Activated naive CD4-positive, alpha-beta T cell treated with anti-CD3 and anti-CD28 coated beads for 36 hours (primary cell): ENCODE data around the gene NUP188. TPM values are rescaled to one million over a fixed set of nuclear protein-coding genes. Genes with fewer than 3 reads are reported as not detected.

Experiments
- CTCF ChIA-PET: fragments of 350-600 bp; sonication (Branson Sonifier 250); formaldehyde crosslinking; loops from one replicate; lab custom pipeline; 2021; ENCODE audit warnings: antibody characterized with exemption; lab: Charles Lee
- DNase-seq: peaks from one replicate; pipeline ENCODE4 v3.0.0-alpha.2; 2020
- H3K27ac Mint-ChIP-seq: one replicate; pipeline ENCODE4 v1.8.0; 2021; ENCODE audit warnings: mild to moderate bottlenecking, mixed read lengths
- H3K27me3 Mint-ChIP-seq: one replicate; pipeline ENCODE4 v1.8.0; 2021; ENCODE audit warnings: low read depth, mixed read lengths
- H3K36me3 Mint-ChIP-seq: one replicate; pipeline ENCODE4 v1.8.0; 2021; ENCODE audit warnings: low read depth, mixed read lengths
- H3K4me1 Mint-ChIP-seq: one replicate; pipeline ENCODE4 v1.8.0; 2021; ENCODE audit warnings: low read depth, mixed read lengths
- H3K4me3 Mint-ChIP-seq: one replicate; pipeline ENCODE4 v1.8.0; 2021; ENCODE audit warnings: mild to moderate bottlenecking, moderate library complexity, mixed read lengths
- H3K9me3 Mint-ChIP-seq: one replicate; pipeline ENCODE4 v1.8.0; 2021; ENCODE audit warnings: mixed read lengths
- intact Hi-C: fragments of 100-400 bp; cut with micrococcal nuclease; formaldehyde crosslinking; loops from one replicate; pipeline ENCODE4 v1.15.1; 2023
- total RNA-seq, 2 experiments: library from RNA; stranded (reverse); gene quantifications; one replicate each; pipeline ENCODE4 v1.2.3, GENCODE V29; 2021

The NUP188 gene
- total RNA-seq, 2 experiments from 2014 or later = 101 to 112 TPM

- no peaks in the 10 kb centered on the region for H3K9me3 Mint-ChIP-seq
- DNase-seq = no peak
- no peak overlapping the region for H3K27ac Mint-ChIP-seq
- H3K36me3 Mint-ChIP-seq = peaks cover 6% of the 10 kb centered on the region
- H3K27me3 Mint-ChIP-seq = no peaks in the 10 kb centered on the region
- H3K4me1 Mint-ChIP-seq = no peaks in the 10 kb centered on the region
- no peak overlapping the region for H3K4me3 Mint-ChIP-seq
- CTCF ChIA-PET = no interaction called here
- intact Hi-C loops = no loop called here
These were observed 64.3 kb downstream of the NUP188 start for GRCh38 chr9:129011761-129012181.

GRCh38 chr9:129012343-129012742, 64.8 kb downstream of the NUP188 start:
- no peaks in the 10 kb centered on the region for H3K27me3 Mint-ChIP-seq
- no peak overlapping the region for H3K4me3 Mint-ChIP-seq
- DNase-seq = no peak
- intact Hi-C loops = no loop called here
- CTCF ChIA-PET = no interaction called here
- H3K9me3 Mint-ChIP-seq = no peaks in the 10 kb centered on the region
- no peaks in the 10 kb centered on the region for H3K4me1 Mint-ChIP-seq
- no peak overlapping the region for H3K27ac Mint-ChIP-seq
- peaks cover 6% of the 10 kb centered on the region for H3K36me3 Mint-ChIP-seq

GRCh38 chr9:129012893-129013448, 65.5 kb downstream of the NUP188 start:
- Mint-ChIP-seq H3K36me3 (peaks cover 3% of the 10 kb centered on the region), H3K27me3 (no peaks in the 10 kb centered on the region), H3K4me3 (no peak overlapping the region), H3K9me3 (no peaks in the 10 kb centered on the region), H3K4me1 (no peaks in the 10 kb centered on the region), H3K27ac (no peak overlapping the region)
- DNase-seq = no peak
- CTCF ChIA-PET = no interaction called here
- intact Hi-C loops = no loop called here

GRCh38 chr9:129013674-129014073, 66.2 kb downstream of the NUP188 start:
- H3K9me3 Mint-ChIP-seq = no peaks in the 10 kb centered on the region
- peaks cover 3% of the 10 kb centered on the region for H3K36me3 Mint-ChIP-seq
- CTCF ChIA-PET = no interaction called here
- intact Hi-C loops = no loop called here
- DNase-seq = no peak
- H3K4me3 Mint-ChIP-seq = no peak overlapping the region
- no peaks in the 10 kb centered on the region for H3K27me3 Mint-ChIP-seq
- H3K4me1 Mint-ChIP-seq = no peaks in the 10 kb centered on the region
- H3K27ac Mint-ChIP-seq = no peak overlapping the region

GRCh38 chr9:129014124-129014523, 66.6 kb downstream of the NUP188 start:
- Mint-ChIP-seq H3K36me3 (peaks cover 6% of the 10 kb centered on the region), H3K9me3 (no peaks in the 10 kb centered on the region), H3K4me1 (no peaks in the 10 kb centered on the region), H3K4me3 (no peak overlapping the region), H3K27me3 (no peaks in the 10 kb centered on the region), H3K27ac (no peak overlapping the region)
- intact Hi-C loops = no loop called here
- no peak for DNase-seq
- CTCF ChIA-PET = no interaction called here

- intact Hi-C loops = no loop called here
- Mint-ChIP-seq H3K4me1 (no peaks in the 10 kb centered on the region), H3K36me3 (peaks cover 6% of the 10 kb centered on the region), H3K27ac (no peak overlapping the region), H3K27me3 (no peaks in the 10 kb centered on the region), H3K9me3 (no peaks in the 10 kb centered on the region), H3K4me3 (no peak overlapping the region)
- CTCF ChIA-PET = no interaction called here
- no peak for DNase-seq
These were observed 67.1 kb downstream of the NUP188 start for GRCh38 chr9:129014608-129015007.

- H3K27me3 Mint-ChIP-seq = no peaks in the 10 kb centered on the region
- H3K36me3 Mint-ChIP-seq = peaks cover 5% of the 10 kb centered on the region
- DNase-seq = no peak
- no peaks in the 10 kb centered on the region for H3K9me3 Mint-ChIP-seq
- intact Hi-C loops = no loop called here
- H3K4me3 Mint-ChIP-seq = no peak overlapping the region
- CTCF ChIA-PET = no interaction called here
- no peak overlapping the region for H3K27ac Mint-ChIP-seq
- peaks cover 14% of the 10 kb centered on the region for H3K4me1 Mint-ChIP-seq
These were observed 73.6 kb downstream of the NUP188 start for GRCh38 chr9:129021091-129021490.

- no peak overlapping the region for H3K4me3 Mint-ChIP-seq
- H3K4me1 Mint-ChIP-seq = peaks cover 16% of the 10 kb centered on the region
- no peaks in the 10 kb centered on the region for H3K9me3 Mint-ChIP-seq
- intact Hi-C loops = no loop called here
- peak overlapping the region; percentile 59 for H3K27ac Mint-ChIP-seq
- H3K27me3 Mint-ChIP-seq = no peaks in the 10 kb centered on the region
- no peak for DNase-seq
- H3K36me3 Mint-ChIP-seq = peaks cover 5% of the 10 kb centered on the region
- CTCF ChIA-PET = no interaction called here
These were observed 74.5 kb downstream of the NUP188 start for GRCh38 chr9:129022037-129022436.

GRCh38 chr9:129023036-129023907, 75.8 kb downstream of the NUP188 start:
- Mint-ChIP-seq H3K36me3 (peaks cover 5% of the 10 kb centered on the region), H3K27ac (no peak overlapping the region), H3K9me3 (no peaks in the 10 kb centered on the region), H3K4me1 (peaks cover 22% of the 10 kb centered on the region), H3K4me3 (no peak overlapping the region), H3K27me3 (no peaks in the 10 kb centered on the region)
- intact Hi-C loops = no loop called here
- CTCF ChIA-PET = no interaction called here
- DNase-seq = no peak

- no peaks in the 10 kb centered on the region for H3K27me3 Mint-ChIP-seq
- H3K9me3 Mint-ChIP-seq = no peaks in the 10 kb centered on the region
- intact Hi-C loops = no loop called here
- no peak overlapping the region for H3K27ac Mint-ChIP-seq
- no peak for DNase-seq
- peaks cover 22% of the 10 kb centered on the region for H3K4me1 Mint-ChIP-seq
- CTCF ChIA-PET = no interaction called here
- peaks cover 4% of the 10 kb centered on the region for H3K36me3 Mint-ChIP-seq
- H3K4me3 Mint-ChIP-seq = no peak overlapping the region
These were observed 76.4 kb downstream of the NUP188 start for GRCh38 chr9:129023908-129024233.

GRCh38 chr9:129026442-129027223, 79.1 kb downstream of the NUP188 start:
- intact Hi-C loops = loop anchor here (5.0 kb wide), 2 partner anchors 144 to 339 kb away; partner anchors contain the start of genes KYAT1, LRRC8A and SET
- CTCF ChIA-PET = interaction anchor here (0.8 kb wide), 1 partner anchor 116 kb away, joined by 3 read pairs; no protein-coding TSS in a partner anchor

GRCh38 chr9:129027224-129027684, 79.8 kb downstream of the NUP188 start:
- CTCF ChIA-PET = interaction anchor here (0.8 kb wide), 1 partner anchor 115 kb away, joined by 3 read pairs; no protein-coding TSS in a partner anchor
- Mint-ChIP-seq H3K9me3 (no peaks in the 10 kb centered on the region), H3K36me3 (no peaks in the 10 kb centered on the region), H3K27me3 (no peaks in the 10 kb centered on the region), H3K27ac (no peak overlapping the region), H3K4me1 (peaks cover 16% of the 10 kb centered on the region), H3K4me3 (peak overlapping the region; percentile 84)
- DNase-seq = no peak
- intact Hi-C loops = loop anchor here (5.0 kb wide), 2 partner anchors 145 to 340 kb away; partner anchors contain the start of genes KYAT1, LRRC8A and SET

More at GRCh38 chr9:129026442-129027223, 79.1 kb downstream of the NUP188 start:
- Mint-ChIP-seq H3K4me3 (peak overlapping the region; percentile 84), H3K36me3 (no peaks in the 10 kb centered on the region), H3K27me3 (no peaks in the 10 kb centered on the region), H3K27ac (no peak overlapping the region), H3K4me1 (peaks cover 19% of the 10 kb centered on the region), H3K9me3 (no peaks in the 10 kb centered on the region)
- no peak for DNase-seq
